Heart right ventricle (tissue), 16 donors: ENCODE measurements around the gene GRID1. TPM values are rescaled to one million over a fixed set of nuclear protein-coding genes. Genes with fewer than 3 reads are reported as not detected.

Experiments used
- ATAC-seq, 8 donors: fragments of 200-7000 bp; cut with Tn5 transposase; one replicate each; pipeline ENCODE4 v1.9.1; 2020; ENCODE audit warnings: mild to moderate bottlenecking in 8 of 8, moderate library complexity in 8 of 8, moderate number of reproducible peaks in 1 of 8
- DNase-seq, 2 donors: peaks; one replicate each; pipeline ENCODE4 v3.0.0-alpha.2; 2020
- H3K27ac ChIP-seq, 10 donors: fragments of 200-600 bp; sonication (generic) in 2 of 10; one replicate each; pipeline versions ENCODE4 v1.5.0 to v1.8.0; 2020 to 2022; ENCODE audit warnings: mild to moderate bottlenecking in 3 of 10
- H3K27me3 ChIP-seq, 7 donors: fragments of 200-600 bp; one replicate each; pipeline ENCODE4 v1.8.0; 2021 to 2022; ENCODE audit warnings: mild to moderate bottlenecking in 2 of 7
- H3K36me3 ChIP-seq, 9 donors: fragments of 200-600 bp; sonication (generic) in 1 of 9; one replicate each; pipeline versions ENCODE4 v1.5.0 to v1.8.0; 2020 to 2022; ENCODE audit warnings: mild to moderate bottlenecking in 2 of 9
- H3K4me1 ChIP-seq, 9 donors: fragments of 200-600 bp; sonication (generic) in 1 of 9; one replicate each; pipeline versions ENCODE4 v1.5.0 to v1.8.0; 2020 to 2022; ENCODE audit warnings: mild to moderate bottlenecking in 4 of 9
- H3K4me3 ChIP-seq, 10 donors: fragments of 200-600 bp; sonication (generic) in 2 of 10; one replicate each; pipeline versions ENCODE4 v1.5.0 to v1.8.0; 2020 to 2022; ENCODE audit warnings: mild to moderate bottlenecking in 7 of 10, moderate library complexity in 2 of 10
- H3K9me3 ChIP-seq, 11 donors: fragments of 200-600 bp in 10 of 11; sonication (generic) in 2 of 11; one replicate each; pipeline versions ENCODE4 v1.5.0 to v1.8.0; 2013 to 2022; ENCODE audit warnings: mild to moderate bottlenecking in 2 of 11, control low read depth in 1 of 11, moderate library complexity in 1 of 11
- WGBS, 2 donors: extraction: QIAGEN DNeasy Blood & Tissue Kit; methylation state at CpG; one replicate each; pipeline ENCODE4 v1.1.7; 2013; ENCODE audit warnings: inconsistent platforms in 1 of 2; 5-methylcytosine and 5-hydroxymethylcytosine counted together
- intact Hi-C, 10 donors: fragments of 100-400 bp; cut with DNase I; formaldehyde crosslinking; loops; one replicate each; pipeline versions ENCODE4 v1.11.1 to v1.14.2; 2022
- polyA plus RNA-seq, 2 donors: library from polyadenylated mRNA; stranded (reverse); fragments of 200-250 nt; gene quantifications; one replicate each; pipeline ENCODE4 v1.2.3, GENCODE V29; 2013
- total RNA-seq, 10 donors: library from RNA; stranded (reverse); fragmentation: NEBNext Ultra II Directional in 3 of 10; extraction: Animal tissue kit (Norgen Biotek cat#: 25700) in 3 of 10; gene quantifications; one replicate each; pipeline versions ENCODE4 v1.2.1 to v1.2.4, GENCODE V29; 2021 to 2023
- TF ChIP-seq, protein P1 (sequence below), 9 donors: fragments of 200-600 bp; sonication (generic) in 2 of 9; IDR thresholded peaks; one replicate each; pipeline versions ENCODE4 v1.5.0 to v1.8.0; 2021 to 2022; ENCODE audit warnings: antibody characterized with exemption in 9 of 9, mild to moderate bottlenecking in 5 of 9, moderate library complexity in 1 of 9
- donor health status: Arrhythmogenic right ventricular cardiomyopathy.
- donor health status: ischemic (EF 13 %, LVEDD 7.1; RV severe dilation, severe dysfunction).
- donor health status: healthy with polysubstance abuse.
- donor health status: DM: no; HTN: yes; CAD: no.
- donor health status: DM: no; HTN: no; CAD: no.
- donor health status: ischemic (EF 25% LVEDD 6.9; RV normal size, moderate dysfunction).
- donor health status: ischemic (EF 25% LVEDD 5.7; RV mildly dilated, moderate dysfunction).
- donor health status: healthy.
- donor health status: DM: yes; HTN: yes; CAD: no.
- donor health status: Ischemic cardiomyopathy.
- donor health status: ischemic (EF 35%, LVEDD 5.7; RV mildly dilated, moderate dysfunction).
- donor health status: nonischemic (EF 11% LVEDD 7.7; RV severe dilation, severe dysfunction).
- donor health status: DM: yes; HTN: yes; CAD: no.
- donor health status: PGD.
- donor health status: ischemic (EF 29% LVEDD 5.4; RV normal size, mild dysfunction).
- donor health status: nonischemic (EF 23%, LVEDD 6.1; RV moderate dilation, normal function).

The GRID1 gene
- total and polyA plus RNA-seq, 12 donors = 0.44 to 3.4 (median 1.5) TPM

- no peak for DNase-seq
- TF ChIP-seq, protein P1, sequence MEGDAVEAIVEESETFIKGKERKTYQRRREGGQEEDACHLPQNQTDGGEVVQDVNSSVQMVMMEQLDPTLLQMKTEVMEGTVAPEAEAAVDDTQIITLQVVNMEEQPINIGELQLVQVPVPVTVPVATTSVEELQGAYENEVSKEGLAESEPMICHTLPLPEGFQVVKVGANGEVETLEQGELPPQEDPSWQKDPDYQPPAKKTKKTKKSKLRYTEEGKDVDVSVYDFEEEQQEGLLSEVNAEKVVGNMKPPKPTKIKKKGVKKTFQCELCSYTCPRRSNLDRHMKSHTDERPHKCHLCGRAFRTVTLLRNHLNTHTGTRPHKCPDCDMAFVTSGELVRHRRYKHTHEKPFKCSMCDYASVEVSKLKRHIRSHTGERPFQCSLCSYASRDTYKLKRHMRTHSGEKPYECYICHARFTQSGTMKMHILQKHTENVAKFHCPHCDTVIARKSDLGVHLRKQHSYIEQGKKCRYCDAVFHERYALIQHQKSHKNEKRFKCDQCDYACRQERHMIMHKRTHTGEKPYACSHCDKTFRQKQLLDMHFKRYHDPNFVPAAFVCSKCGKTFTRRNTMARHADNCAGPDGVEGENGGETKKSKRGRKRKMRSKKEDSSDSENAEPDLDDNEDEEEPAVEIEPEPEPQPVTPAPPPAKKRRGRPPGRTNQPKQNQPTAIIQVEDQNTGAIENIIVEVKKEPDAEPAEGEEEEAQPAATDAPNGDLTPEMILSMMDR (IDR thresholded peaks at IDR 0.05) = no peak
- intact Hi-C loops = no loop called here
- no peak for ATAC-seq
- H3K27ac ChIP-seq = no peak overlapping the region
- peaks cover 0 to 22% (median 0%) of the 10 kb centered on the region in 11 donors for H3K9me3 ChIP-seq
- no peaks in the 10 kb centered on the region for H3K36me3 ChIP-seq
- H3K4me1 ChIP-seq = peaks cover 0 to 4% (median 0%) of the 10 kb centered on the region in 9 donors
- WGBS, 2 donors = 37 to 45% methylated on average over 4 of the region's 4 CpGs
- no peak overlapping the region for H3K4me3 ChIP-seq
- peaks cover 0 to 4% (median 0%) of the 10 kb centered on the region in 7 donors for H3K27me3 ChIP-seq
Observed at GRCh38 chr10:85674851-85675250, 691.7 kb downstream of the GRID1 start.

DNA sequence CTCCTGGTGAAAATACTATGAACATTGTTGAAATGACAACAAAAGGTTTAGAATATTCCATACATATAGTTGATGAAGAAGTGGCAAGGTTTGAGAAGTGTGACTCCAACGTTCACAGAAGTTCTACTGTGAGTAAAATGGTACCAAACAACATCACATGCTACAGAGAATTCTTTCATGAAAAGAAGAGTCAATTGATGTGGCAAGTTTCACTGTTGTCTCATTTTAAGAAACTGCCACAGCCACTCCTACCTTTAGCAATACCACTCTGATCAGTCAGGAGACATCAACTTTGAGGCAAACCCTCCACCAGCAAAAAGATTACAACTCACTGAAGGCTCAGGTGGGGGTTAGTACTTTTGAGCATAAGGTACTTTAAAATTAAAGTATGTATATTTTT, 693.3 kb downstream of the GRID1 start:
- H3K27me3 ChIP-seq = peaks cover 0 to 4% (median 0%) of the 10 kb centered on the region in 7 donors
- no peaks in the 10 kb centered on the region for H3K36me3 ChIP-seq
- intact Hi-C loops = no loop called here
- ATAC-seq (no peak), DNase-seq (no peak)
- H3K4me1 ChIP-seq = peaks cover 0 to 4% (median 0%) of the 10 kb centered on the region in 9 donors
- H3K9me3 ChIP-seq = peaks cover 0 to 22% (median 0%) of the 10 kb centered on the region in 11 donors
- TF ChIP-seq, protein P1 (IDR thresholded peaks at IDR 0.05) = no peak
- 81 to 82% methylated on average over 1 of the region's 1 CpG for WGBS, 2 donors
- H3K4me3 ChIP-seq = no peak overlapping the region
- no peak overlapping the region for H3K27ac ChIP-seq

- ATAC-seq = no peak
- peaks cover 0 to 4% (median 0%) of the 10 kb centered on the region in 9 donors for H3K4me1 ChIP-seq
- WGBS, 2 donors = 87 to 94% methylated on average over 1 of the region's 1 CpG
- peaks cover 0 to 22% (median 0%) of the 10 kb centered on the region in 11 donors for H3K9me3 ChIP-seq
- H3K4me3 ChIP-seq = no peak overlapping the region
- DNase-seq = no peak
- no peaks in the 10 kb centered on the region for H3K36me3 ChIP-seq
- no peak overlapping the region for H3K27ac ChIP-seq
- TF ChIP-seq, protein P1 (IDR thresholded peaks at IDR 0.05) = no peak
- H3K27me3 ChIP-seq = peaks cover 0 to 4% (median 0%) of the 10 kb centered on the region in 7 donors
- intact Hi-C loops = no loop called here
Observed at GRCh38 chr10:85671530-85671929, 695.1 kb downstream of the GRID1 start.

GRCh38 chr10:85668522-85668921, 698.1 kb downstream of the GRID1 start:
- Histone ChIP-seq H3K9me3 (peaks cover 0 to 19% (median 0%) of the 10 kb centered on the region in 11 donors), H3K36me3 (no peaks in the 10 kb centered on the region), H3K27ac (no peak overlapping the region), H3K4me3 (no peak overlapping the region), H3K4me1 (no peaks in the 10 kb centered on the region), H3K27me3 (no peaks in the 10 kb centered on the region)
- ATAC-seq (no peak), DNase-seq (no peak)
- intact Hi-C loops = no loop called here
- TF ChIP-seq, protein P1 (IDR thresholded peaks at IDR 0.05) = no peak
- 83 to 98% methylated on average over 1 of the region's 1 CpG for WGBS, 2 donors
